Islet of Langerhans (tissue), 1 donor: ENCODE results near the gene GPR137.

ENCODE experiments used
- FAIRE-seq: peaks from one replicate; lab custom pipeline; 2011; peaks lifted over from hg19 to GRCh38; lab: Jason Lieb, UNC

The GPR137 gene

DNA sequence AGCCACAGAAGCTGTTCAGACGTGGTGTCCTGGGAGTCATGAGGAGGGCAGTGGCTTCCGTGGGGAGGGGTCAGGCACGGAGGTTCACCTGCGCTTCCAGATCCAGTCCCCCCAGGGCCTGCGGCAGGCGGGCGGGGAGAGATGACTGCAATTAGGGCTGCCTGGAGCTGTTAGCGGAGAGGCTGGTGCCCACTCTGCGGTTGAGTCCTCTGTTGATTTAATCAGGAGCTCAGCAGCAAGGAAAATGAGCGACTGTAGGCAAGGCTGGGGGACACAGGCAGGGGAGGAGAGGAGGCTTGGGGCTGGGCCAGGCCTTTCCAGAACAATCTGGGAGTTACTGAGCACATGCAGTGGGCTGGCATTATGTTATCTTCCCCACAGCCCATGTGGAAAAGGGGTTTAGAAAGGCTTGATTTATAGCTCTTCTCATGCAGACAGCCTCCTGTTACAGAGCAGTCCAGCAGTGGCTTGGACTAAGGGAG is 21.2 kb upstream of the GPR137 start:
- FAIRE-seq: no peak

DNA sequence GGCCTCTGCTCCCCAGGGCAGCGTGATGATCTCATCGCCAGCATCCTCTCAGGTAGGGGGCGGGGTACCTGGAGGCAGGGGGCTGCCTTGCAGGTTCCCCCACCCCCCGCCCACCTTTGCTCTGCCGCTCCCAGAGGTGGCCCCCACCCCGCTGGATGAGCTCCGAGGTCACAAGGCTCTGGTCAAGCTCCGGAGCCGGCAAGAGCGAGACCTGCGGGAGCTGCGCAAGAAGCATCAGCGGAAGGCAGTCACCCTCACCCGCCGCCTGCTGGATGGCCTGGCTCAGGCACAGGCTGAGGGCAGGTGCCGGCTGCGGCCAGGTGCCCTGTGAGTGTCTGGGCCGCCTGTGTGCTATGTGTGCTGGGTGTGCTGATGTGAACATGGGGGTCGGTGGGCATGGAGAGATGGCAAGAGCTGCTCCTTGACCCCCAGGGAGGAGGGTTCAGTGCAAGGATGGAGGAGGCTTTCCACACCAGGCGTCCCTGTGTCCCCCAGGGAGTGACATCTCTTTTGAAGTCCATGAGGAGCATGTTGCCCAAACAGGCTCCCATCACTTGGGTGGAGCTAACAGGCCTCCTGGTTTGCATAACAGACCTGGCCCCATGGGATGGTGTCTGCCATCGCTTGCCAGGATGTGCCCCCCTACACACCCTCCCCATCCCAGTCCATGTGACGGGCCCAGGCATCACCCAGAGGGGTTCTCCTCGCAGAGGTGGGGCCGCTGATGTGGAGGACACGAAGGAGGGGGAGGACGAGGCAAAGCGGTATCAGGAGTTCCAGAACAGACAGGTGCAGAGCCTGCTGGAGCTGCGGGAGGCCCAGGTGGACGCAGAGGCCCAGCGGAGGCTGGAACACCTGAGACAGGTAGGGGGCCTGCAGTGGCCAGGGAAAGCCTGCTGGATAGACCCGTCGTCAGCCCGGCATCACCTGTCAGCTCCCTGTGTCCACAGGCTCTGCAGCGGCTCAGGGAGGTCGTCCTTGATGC is 20.2 kb upstream of the GPR137 start:
- no peak for FAIRE-seq

DNA sequence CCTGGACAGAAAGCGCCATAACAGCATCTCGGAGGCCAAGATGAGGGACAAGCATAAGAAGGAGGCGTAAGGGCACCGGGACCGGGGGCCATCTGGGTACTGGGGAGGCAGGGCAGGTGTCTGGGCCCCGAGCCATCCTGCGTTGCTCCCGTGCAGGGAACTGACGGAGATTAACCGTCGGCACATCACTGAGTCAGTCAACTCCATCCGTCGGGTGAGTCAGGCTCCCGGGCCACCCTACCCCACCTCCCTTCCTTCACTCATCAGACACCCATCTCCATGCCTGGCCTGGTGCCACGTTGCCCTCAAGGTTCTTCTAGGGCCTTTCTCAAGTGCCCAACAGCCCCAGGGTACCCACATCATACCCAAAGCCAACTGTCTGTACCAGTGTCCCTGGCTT is 19.3 kb upstream of the GPR137 start:
- FAIRE-seq: no peak

DNA sequence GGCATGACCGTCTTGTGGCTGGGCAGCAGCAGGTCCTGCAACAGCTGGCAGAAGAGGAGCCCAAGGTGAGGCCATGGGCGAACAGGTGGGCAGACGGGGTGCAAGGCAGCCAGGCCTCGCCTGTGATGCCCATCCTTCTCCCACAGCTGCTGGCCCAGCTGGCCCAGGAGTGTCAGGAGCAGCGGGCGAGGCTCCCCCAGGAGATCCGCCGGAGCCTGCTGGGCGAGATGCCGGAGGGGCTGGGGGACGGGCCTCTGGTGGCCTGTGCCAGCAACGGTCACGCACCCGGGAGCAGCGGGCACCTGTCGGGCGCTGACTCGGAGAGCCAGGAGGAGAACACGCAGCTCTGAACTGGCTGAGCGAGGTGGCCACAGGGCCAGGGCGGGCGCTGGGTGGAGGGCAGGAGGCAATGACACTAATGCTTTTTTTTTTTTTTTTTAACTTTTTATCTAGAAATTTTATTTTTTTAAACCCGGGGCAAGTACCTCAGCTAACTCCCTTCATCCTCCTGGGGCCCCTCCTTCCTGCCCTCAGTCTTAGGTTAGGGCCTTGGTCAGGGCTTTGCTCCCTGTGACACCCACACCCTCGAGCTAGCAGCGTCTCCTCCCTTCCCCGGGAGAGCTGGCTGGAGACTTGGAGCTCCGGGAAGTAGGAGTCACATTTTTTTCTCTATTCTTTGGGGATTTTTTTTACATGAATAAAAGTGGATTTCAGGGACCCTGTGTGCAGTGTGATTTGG is 18.3 kb upstream of the GPR137 start:
- FAIRE-seq: no peak

DNA sequence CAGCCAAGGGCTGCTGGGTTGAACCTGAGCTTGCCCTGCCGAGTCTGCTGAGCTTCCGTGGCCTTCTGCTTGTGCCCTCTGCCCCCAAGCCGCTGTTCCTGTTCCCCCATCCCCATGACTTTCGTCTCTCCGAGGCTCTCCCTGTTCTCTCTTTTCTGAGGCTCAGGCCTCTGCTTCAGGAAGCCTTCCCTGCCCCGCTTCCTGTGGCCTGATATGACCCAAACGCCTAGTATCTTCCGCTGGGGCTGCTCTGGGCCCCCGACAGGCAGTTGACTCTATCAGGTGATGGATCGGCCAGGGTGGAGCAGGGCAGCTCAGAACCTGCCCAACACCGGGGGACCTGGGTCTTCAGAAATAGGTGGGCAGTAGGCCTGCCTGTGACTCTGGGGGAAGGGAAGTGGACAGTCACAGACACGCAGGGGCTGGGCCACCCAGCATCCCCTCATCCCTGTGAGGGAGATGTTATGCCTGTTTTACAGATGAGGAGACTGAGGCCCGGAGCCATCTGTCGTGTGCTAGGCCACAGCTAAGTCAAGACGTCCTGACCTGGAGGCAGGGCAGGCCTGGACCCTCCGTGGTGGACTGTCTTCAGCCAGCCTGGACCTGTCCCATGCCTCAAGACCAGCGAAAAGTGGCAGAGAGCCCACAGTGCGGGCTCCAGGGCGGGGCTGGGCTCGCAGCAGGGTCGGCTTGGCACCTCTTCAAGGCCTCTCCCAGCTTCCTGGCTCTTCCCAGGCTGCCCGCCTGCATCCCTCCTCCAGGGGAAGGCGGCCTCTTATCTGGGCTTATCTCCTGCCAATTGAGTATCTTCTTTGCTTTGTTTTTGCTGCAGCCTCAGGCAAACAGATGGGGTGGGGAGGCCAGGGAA is 17.4 kb upstream of the GPR137 start:
- FAIRE-seq: no peak

DNA sequence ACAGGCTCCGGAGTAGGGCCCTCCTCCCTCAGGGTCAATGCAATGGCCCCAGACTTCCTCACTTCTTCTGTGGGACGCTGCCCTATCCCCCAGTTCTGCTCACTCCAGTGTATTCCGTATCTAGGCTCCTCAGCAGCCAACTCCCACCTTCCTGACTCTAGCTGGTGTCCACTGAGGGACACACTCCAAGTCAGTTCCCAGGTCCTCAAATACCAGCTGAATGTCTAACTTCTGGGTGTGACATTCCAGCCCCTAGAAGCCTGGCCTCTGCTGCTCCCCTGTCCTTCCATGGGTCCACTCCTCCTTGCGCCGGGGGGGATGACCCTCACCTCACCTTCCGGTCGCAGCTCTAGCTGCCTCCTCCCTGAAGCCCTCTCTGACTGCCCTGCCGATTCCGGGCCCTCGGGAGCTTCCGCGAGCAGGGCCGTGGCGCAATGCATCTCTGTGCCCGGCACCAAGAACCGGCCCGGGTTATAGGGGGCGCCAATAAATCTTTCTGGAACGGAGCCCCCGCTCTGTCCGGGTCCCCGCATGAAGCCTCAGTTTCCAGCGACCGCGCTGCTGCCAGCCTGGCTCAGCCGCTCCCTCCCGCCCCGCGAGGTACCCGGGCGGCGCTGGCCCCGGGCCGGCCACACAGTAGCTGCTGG is 16.6 kb upstream of the GPR137 start:
- no peak for FAIRE-seq

DNA sequence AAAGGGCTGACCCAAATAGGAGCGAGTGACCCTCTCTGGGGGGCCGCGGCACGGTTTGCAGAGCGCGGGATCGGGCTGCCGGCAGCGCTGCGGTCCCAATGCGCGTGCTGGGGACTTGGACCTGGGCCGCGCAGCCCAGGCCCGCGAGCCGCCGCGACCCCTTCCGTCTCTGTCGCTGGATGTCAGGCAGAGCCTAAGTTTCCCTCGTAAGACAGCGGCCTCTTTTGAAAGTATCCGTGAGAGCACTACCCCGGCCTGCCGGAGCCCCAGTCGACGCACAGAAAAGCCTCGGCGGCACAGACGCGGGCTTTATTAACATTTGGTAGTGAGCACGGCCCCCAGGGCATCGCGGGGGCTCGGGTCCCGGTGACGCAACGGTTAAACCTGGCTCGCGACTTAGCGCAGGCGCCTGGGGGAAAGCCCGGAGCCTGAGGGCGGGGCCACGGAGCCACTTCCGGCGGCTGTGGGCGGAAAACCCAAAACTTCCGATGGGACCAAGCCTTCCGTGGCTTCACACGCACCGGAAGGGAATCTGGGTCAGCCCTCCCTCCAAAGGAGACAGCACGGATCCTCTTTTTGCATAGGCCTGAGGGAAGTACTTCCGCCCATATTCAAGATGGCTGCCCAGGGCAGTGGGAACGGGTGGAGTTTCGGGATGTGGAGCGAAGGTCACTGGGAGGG is 16.0 kb upstream of the GPR137 start:
- no peak for FAIRE-seq

DNA sequence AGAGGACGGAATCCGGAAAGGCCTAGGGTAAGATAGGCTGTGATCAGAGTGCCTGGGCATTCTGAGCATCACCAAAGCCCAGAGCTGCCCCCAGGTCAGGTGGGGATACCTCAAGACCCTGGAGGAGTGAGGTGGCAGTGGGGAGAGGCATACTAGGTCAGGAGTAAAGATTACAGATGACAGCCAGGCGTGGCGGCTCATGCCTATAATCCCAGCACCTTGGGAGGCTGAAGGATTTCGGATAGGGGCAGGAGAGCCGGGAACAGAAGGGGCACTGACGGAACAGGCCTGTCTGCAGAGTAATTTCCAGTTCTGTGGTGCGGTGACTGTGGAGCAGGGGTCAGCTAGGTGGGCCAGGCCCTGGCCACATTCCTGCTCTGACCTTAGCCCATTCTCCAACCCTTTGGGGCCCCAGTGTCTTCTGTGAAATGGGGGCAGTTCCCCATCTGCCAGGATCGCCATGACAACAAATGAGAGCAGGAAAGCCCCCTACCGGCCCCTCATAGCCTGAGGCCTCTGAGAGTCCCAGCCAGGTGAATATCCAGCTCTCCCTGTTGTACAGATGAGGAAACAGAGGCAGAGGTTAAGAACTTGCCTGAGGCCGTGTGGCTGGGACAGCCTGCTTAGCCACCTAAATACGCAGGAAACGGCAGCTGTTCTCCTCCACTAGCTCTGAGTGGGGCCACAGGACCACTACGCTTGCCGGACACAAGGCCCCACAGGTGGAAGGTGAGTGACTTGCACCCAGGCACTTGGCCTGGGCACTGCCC is 10.4 kb upstream of the GPR137 start:
- FAIRE-seq: no peak

DNA sequence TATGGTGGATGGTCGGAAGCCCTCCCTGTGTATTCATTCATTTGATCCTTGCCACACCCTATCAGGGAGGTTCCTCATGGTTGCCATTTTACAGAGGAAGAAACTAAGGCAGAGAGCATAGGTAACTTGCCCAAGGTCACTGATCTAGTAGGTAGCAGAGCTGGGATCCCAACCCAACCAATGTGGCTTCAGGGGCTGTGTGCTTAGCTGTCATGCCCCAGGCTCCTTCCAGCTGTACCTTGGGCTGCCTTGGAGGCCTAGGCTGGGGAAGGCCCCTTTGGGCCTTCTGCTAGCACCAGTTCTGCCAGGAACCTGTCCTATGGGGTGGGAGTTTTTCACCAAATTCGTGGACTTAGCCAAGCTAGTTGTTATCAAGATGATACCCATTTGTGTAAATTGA is 9.8 kb upstream of the GPR137 start:
- FAIRE-seq: no peak

DNA sequence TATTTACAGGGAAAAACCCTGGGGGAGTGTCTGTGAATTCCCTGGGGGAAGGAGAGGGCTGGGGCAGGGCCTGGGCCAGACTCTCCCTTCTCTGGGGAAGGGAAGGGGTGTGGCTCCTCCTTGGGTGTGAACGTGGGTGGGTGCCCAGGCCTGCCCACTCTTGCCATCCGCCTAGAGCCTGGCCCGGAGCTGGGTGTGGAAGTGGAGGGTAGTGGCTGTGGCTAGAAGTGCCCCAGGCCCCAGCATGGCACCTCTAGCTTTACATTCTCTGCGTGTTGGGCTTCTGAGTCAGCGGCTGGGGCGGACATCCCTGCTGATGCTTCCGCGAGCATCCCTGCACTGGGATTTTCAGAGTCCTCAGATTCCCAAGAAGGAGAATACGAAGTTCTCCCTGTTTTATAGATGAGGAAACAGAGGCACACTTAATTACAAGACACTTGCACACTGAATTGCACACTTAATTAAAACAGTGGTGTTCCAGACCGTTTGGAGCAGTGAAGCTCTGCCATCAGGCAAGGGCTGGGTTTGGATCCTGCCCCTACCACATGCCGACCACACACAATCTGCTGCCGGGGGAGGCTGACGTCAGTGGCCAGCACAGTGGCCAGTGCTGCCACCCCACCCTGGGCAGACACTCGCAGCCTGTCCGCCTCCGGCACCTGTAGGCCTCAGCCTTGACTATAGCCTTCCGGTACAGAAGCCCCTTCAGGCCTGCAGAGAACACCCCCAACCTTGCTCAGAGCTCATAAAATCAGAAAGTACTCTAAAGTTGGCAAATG is 8.8 kb upstream of the GPR137 start:
- FAIRE-seq: no peak

DNA sequence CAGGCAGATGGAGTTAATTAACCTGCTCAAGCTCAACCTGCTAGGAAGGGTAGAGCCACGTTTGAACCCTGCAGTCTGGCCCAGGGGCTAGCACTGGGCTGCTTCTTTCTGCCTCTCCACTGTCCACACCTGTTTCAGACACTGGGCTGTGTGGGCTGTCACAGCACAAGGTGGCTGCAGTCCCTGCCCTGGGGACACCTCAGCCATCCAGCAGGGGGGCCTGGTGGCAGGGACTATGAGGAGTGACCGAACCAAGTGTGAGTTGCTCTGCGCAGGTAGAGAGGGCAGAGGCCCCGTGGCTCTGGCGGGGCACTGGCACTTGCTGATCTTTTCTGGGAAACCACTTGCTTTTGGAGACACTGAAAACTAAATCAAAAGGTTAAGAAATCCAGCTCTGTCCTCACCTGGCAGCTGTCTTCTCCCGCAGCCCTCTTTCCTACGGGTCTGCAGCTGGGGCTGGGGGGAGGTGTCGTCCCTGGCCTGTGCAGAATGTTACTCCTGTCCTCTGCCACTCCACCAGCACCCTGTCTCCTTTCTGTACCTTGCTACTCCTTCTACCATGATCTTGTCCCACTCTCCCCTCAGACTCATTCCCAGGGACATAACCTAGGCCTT is 7.0 kb upstream of the GPR137 start:
- FAIRE-seq: no peak

DNA sequence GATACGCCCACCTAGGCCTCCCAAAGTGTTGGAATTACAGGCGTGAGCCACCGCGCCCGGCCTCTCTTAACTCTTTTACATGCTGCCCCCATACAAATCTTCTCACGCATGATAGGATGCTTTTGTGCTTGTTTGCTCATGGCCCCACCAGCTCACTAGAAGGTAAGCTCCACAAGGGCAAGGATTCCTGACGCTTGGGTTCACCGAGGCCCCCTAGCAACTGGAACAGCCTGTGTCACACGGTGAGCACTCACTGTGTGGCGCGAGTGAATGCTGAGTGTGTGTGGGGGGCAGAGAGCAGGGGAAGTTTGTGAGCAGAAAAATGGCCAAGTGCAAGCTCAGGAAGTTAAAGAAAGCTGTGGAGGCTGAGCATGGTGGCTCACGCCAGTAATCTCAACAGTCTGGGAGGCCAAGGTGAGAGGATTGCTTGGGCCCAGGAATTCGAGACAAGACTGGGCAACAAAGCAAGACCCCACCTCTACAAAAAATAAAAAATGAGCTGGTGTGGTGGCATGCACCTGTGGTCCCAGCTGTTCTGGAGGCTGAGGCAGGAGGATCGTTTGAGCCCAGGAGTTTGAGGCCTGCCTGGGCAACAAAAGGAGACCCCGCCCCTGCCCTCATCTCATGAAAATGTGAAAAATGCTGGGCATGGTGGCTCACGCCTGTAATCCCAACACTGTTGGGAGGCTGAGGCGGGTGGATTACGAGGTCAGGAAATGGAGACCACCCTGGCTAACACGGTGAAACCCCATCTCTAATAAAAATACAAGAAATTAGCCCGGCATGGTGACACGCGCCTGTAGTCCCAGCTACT is 3.5 kb upstream of the GPR137 start:
- FAIRE-seq: no peak

DNA sequence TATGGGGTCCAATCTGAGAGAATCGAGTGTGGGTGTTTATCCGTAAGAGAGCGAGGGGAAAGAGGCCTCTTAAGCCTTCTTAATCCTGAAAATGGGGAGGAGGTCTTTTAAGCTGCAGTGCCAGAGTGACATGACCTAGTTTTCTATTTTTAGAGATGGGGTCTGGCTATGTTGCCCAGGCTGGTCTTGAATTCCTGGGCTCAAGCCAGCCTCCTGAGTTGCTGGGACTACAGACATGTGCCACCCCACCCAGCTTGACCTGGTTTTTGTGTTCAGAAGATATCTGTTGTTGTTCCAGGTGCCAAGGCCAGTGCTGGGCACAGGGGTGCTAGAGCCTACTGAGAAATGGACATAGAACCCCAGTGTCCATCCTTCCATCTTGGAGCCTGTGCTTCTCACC is 2.6 kb upstream of the GPR137 start:
- no peak for FAIRE-seq

DNA sequence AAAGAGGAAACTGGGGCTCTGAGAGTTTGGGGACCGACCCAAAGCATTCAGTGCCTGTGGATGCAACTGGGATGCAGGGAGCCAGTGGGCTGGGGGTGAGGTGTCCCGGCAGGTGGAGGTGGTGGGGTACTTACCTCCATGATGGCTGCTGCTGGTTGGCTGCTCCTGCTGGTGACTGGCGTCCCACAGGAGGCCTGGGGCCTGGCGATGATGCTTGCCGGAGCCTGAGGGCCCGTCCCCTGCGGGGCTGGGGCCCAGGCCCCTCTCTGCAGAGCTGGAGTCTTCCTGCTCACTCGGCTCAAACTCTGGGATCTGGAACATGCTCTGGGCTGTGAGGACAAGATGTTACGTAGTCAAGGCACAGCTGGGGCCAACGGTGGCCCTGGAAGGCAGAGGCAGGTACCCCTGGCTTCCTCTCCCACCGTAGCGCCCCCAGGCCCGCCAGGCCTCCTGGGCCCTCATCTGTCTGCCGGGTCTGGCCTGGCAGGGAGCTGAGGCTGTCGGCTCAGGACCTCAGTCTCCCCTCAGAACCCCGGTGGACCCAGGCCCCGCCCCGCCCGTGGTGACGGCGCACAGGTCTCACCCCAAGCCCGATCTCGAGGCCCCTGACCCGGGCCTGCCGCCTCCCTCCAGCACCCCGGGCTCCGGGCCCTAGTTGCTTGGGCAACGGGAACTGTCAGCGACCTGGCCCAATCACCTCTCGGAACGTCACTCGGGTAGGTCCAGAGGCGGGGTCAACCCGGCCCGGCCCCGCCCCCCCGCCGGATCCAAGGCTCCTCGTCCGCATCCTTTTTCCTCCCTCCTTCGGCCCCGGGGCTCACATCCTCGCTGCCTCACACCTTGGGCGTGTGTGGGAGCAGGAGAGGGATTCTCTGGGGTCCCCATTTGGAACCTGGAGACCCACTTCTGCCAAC is 1.3 kb upstream of the GPR137 start, which contains the start of gene BAD:
BAD (minus strand) TSS at position 618 of the 914 bp plus-strand sequence; CDS start at position 321, 297 bp downstream.
- FAIRE-seq: peak; percentile 90

DNA sequence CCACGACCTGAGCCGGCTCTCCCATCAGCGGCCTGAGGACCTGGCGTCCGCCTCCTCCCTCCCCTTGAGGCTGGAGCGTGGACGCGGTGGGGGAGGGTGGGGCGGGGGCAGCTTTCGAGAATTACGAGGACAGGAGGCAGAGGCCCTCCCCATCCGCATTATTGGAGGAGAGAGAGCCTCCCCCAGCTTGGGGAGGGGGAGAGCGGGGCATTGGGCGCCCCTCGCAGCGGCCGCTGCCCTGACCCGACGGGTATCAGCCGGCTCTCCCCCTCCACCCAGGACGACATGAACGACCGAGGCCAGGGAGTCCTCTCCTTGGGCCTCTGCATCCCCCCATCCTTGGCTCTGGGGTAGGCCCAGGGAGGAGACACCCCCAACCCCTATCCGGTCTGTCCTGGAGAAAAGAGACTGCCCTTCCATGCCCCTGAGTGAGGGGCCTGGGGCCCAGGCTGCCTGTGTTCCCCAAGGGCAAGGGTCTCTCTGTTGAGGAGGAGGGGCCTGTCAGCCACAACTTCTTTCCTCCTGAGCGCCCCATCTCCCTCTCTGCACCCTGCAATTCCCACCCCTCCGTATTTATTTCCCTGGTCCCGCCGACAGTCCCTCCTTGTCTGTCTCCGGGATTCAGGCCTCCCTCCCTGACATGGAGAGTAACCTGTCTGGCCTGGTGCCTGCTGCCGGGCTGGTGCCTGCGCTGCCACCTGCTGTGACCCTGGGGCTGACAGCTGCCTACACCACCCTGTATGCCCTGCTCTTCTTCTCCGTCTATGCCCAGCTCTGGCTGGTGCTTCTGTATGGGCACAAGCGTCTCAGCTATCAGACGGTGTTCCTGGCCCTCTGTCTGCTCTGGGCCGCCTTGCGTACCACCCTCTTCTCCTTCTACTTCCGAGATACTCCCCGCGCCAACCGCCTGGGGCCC is 495 bp downstream of the GPR137 start:
- no peak for FAIRE-seq

DNA sequence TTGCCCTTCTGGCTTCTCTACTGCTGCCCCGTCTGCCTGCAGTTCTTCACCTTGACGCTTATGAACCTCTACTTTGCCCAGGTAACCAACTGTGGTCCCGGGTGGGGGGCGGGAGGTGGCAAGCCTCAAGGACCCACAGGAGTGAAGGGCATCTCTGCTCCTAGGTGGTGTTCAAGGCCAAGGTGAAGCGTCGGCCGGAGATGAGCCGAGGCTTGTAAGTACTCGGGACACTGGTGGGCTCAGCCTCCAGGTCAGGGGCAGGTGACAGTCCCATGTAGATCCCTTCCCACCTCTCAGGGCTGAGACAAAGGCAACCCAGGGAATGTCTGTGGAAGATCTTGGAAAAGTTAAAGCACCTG is 1.1 kb downstream of the GPR137 start:
- no peak for FAIRE-seq
